Right lobe of liver (tissue), 4 donors: ENCODE measurements around the gene SYNGR1.

Source experiments
- POLR2A ChIP-seq: fragments of 450-650 bp; IDR thresholded peaks from one replicate; pipeline ENCODE4 v1.6.1; 2017; ENCODE audit warnings: antibody characterized with exemption, mild to moderate bottlenecking
- TF ChIP-seq, protein P1 (sequence below), 4 donors: fragments of 200-600 bp in 3 of 4; fragments of 450-650 bp in 1 of 4; IDR thresholded peaks; one replicate each; pipeline versions ENCODE4 v1.5.1 to v1.8.0; 2016 to 2022; ENCODE audit warnings: antibody characterized with exemption in 4 of 4, mild to moderate bottlenecking in 2 of 4
- donor health status: DM: no; HTN: no; CAD: no.
- donor health status: DM: no; HTN: no; CAD: no.
- donor health status: DM: no; HTN: yes; CAD: no.

DNA sequence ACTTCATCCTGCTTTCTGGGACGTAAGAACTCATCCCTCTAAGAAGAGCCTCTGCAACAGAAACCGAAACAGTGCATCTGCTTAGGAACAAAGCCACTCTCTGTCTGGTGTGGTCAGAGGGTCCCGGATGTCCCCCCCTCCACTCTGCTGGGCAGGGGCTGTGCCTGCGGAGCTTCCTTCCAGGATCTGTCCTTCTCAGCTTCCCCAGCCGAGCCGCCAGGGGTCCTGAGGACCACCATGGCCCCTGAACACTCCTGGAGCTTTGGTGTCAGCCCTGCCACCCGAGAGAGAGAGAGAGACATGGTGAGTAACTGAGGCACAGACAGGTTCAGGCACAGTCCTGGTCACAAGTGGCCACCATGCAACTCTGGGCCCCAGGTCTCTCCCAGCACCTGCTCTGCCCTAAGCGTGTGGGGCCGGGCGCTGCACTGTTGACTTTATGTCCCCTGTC lies 82.6 kb downstream of the SYNGR1 start:
- TF ChIP-seq POLR2A: no peak
- TF ChIP-seq, protein P1, sequence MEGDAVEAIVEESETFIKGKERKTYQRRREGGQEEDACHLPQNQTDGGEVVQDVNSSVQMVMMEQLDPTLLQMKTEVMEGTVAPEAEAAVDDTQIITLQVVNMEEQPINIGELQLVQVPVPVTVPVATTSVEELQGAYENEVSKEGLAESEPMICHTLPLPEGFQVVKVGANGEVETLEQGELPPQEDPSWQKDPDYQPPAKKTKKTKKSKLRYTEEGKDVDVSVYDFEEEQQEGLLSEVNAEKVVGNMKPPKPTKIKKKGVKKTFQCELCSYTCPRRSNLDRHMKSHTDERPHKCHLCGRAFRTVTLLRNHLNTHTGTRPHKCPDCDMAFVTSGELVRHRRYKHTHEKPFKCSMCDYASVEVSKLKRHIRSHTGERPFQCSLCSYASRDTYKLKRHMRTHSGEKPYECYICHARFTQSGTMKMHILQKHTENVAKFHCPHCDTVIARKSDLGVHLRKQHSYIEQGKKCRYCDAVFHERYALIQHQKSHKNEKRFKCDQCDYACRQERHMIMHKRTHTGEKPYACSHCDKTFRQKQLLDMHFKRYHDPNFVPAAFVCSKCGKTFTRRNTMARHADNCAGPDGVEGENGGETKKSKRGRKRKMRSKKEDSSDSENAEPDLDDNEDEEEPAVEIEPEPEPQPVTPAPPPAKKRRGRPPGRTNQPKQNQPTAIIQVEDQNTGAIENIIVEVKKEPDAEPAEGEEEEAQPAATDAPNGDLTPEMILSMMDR (IDR thresholded peaks at IDR 0.05): no peak
